Measurements from ENCODE around the gene TCF4.

DNA sequence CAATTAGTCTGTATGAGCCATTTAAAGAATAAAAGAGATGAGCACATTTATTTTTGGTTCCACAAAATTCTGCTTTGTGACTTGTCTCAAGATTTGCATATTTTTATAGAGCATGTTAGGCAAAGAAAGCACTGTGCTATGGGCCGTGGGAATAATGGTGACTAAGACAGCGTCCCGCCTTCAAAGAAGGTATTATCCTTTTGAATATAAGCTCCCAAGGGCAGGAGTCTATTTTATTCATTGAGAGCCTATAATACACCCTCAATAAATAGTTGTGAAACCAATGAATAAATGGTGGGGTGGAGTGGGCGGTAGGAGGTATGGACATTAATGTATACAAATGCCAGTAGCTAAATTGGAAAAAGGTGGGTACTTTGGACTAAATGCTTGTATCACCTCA lies 20.5 kb upstream of the TCF4 start:
- TF ChIP-seq POLR2A (IDR thresholded peaks at IDR 0.05), result no peak
- TF ChIP-seq, protein P1, sequence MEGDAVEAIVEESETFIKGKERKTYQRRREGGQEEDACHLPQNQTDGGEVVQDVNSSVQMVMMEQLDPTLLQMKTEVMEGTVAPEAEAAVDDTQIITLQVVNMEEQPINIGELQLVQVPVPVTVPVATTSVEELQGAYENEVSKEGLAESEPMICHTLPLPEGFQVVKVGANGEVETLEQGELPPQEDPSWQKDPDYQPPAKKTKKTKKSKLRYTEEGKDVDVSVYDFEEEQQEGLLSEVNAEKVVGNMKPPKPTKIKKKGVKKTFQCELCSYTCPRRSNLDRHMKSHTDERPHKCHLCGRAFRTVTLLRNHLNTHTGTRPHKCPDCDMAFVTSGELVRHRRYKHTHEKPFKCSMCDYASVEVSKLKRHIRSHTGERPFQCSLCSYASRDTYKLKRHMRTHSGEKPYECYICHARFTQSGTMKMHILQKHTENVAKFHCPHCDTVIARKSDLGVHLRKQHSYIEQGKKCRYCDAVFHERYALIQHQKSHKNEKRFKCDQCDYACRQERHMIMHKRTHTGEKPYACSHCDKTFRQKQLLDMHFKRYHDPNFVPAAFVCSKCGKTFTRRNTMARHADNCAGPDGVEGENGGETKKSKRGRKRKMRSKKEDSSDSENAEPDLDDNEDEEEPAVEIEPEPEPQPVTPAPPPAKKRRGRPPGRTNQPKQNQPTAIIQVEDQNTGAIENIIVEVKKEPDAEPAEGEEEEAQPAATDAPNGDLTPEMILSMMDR (IDR thresholded peaks at IDR 0.05), result no peak
- no peak for TF ChIP-seq POLR2AphosphoS5 (IDR thresholded peaks at IDR 0.05)
- TF ChIP-seq EP300 (IDR thresholded peaks at IDR 0.05), result no peak

All from suprapubic skin (tissue), 4 donors.